ENCODE data around the gene TBX15.

GRCh38 chr1:118921994-118922393 is 66.1 kb downstream of the TBX15 start:
- TF ChIP-seq, protein P1, sequence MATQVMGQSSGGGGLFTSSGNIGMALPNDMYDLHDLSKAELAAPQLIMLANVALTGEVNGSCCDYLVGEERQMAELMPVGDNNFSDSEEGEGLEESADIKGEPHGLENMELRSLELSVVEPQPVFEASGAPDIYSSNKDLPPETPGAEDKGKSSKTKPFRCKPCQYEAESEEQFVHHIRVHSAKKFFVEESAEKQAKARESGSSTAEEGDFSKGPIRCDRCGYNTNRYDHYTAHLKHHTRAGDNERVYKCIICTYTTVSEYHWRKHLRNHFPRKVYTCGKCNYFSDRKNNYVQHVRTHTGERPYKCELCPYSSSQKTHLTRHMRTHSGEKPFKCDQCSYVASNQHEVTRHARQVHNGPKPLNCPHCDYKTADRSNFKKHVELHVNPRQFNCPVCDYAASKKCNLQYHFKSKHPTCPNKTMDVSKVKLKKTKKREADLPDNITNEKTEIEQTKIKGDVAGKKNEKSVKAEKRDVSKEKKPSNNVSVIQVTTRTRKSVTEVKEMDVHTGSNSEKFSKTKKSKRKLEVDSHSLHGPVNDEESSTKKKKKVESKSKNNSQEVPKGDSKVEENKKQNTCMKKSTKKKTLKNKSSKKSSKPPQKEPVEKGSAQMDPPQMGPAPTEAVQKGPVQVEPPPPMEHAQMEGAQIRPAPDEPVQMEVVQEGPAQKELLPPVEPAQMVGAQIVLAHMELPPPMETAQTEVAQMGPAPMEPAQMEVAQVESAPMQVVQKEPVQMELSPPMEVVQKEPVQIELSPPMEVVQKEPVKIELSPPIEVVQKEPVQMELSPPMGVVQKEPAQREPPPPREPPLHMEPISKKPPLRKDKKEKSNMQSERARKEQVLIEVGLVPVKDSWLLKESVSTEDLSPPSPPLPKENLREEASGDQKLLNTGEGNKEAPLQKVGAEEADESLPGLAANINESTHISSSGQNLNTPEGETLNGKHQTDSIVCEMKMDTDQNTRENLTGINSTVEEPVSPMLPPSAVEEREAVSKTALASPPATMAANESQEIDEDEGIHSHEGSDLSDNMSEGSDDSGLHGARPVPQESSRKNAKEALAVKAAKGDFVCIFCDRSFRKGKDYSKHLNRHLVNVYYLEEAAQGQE (IDR thresholded peaks at IDR 0.05; ENCODE audit: insufficient read depth in 1 of 2, low read depth in 2 of 2, low read length in 1 of 2), result no peak
- TF ChIP-seq CTCF (IDR thresholded peaks at IDR 0.05), result no peak
- no peak for TF ChIP-seq TCF7L2 (IDR thresholded peaks at IDR 0.05; ENCODE audit: low read depth, low read length)
- no peak for TF ChIP-seq POLR2AphosphoS5 (IDR thresholded peaks at IDR 0.05; ENCODE audit: low read depth, low read length)
- no peak for TF ChIP-seq SIN3A (IDR thresholded peaks at IDR 0.05; ENCODE audit: borderline replicate concordance, insufficient read depth, low read depth, low read length)
